DMS53 (cell line): ENCODE data around the gene ELL.
A peak's percentile ranks its signal among the peaks of the same experiment; 100 is the strongest.
"Not testable (repeated sequence)": the region's sequence is repeated elsewhere in the genome, so short reads cannot be mapped to it uniquely, and the experiment has no call there.

Experiments
- DNase-seq: peaks from one replicate; lab custom pipeline; 2025; lab: John Stamatoyannopoulos, UW

Gene ELL

GRCh38 chr19:18422530-18423191 lies 99.2 kb downstream of the ELL start:
- no peak for DNase-seq

- DNase-seq: no peak
Measured at GRCh38 chr19:18421371-18421959, 100.4 kb downstream of the ELL start.

DNA sequence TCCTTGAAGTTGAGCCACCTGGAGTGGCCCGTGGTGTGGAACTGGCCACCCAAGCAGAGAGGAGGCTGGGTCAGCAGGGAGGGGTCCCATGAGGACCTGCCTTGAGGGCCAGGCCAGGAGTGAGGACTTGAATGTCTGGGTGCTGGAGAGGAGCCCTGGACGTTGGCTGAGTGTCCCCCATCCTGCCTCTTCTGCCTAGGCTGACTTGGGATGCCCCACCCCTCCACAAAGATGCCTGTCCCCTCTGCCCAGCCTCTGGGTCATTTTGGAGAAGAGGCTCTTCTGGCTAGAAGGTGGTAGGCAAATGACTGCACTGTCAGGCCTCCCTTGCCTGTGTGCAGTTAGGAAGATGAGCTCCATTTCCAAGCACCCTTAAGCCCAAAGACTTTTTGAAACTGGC lies 100.9 kb downstream of the ELL start:
- DNase-seq: no peak

DNA sequence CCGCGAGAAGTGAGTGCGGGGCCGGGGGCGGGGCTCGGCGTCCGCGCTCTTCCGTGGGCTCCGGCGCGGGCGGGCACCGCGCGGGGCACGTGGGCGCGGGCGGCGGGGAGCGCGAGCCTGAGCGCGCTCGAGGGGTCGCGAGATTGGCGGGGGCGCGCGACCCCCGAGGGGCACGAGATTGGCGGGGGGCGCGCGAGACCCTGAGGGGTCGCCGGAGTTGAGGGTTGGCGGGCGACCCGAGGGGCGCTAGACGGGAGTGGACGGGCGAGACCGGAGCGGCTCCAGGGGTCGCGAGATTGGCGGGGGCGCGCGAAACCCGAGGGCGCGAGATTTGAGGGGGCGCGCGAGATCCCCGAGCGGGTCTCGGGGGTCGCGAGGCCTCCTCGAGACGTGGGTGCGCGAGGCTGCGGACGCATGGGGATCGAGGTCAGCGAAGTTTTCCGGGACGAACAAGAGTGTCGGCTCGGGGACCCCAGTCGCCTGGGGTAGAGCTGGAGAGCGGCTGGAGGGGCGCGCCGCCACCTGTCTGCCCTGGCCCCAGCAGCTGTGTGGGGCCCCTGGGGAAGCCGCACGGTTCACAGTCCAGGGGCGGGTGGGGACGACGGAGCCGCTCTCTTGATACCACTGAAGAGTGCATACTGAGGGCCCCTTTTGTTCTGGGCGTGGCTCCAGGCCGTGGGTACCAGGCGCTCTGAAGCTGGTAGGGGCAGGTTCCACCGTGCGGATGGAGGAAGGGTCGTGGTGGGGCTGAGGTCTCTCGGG lies 102.0 kb downstream of the ELL start:
- peak; percentile 55 for DNase-seq

DNA sequence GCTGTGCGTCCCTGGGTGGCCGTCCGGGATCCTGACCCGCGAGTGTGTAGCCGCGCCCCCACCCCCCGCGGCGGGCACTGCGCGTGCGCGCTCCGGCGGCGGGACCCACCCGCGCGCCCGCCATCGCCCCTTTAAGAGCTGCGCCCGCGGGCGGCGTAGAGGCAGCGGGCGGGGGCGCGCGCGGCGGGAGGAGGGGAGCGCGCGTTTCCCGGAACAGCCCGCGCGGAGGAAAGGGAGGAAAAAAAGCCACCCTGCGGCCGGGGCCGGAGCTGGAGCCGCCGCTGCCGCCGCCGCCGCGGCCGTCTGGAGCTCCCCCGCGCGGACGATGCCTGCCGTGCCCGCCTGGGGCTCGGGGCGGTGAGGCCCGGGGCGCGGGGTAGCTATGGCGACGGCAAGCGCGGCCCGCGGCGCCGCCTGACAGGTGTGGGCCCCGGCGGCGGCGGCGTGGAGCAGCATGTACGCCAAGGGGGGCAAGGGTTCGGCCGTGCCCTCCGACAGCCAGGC lies 102.6 kb downstream of the ELL start, which contains the start of gene SSBP4:
Gene SSBP4 (plus strand): TSS at position 204 of the 504 bp plus-strand sequence. CDS start 251 bp downstream, at position 455.
- peak; percentile 89 for DNase-seq

GRCh38 chr19:18418483-18419194 lies 103.2 kb downstream of the ELL start:
- DNase-seq: peak; percentile 82

- peak; percentile 73 for DNase-seq
Measured at GRCh38 chr19:18418029-18418482, 103.8 kb downstream of the ELL start.

GRCh38 chr19:18417250-18418028 lies 104.4 kb downstream of the ELL start:
- peak; percentile 90 for DNase-seq

GRCh38 chr19:18416778-18417249 lies 105.1 kb downstream of the ELL start:
- peak; percentile 95 for DNase-seq

DNA sequence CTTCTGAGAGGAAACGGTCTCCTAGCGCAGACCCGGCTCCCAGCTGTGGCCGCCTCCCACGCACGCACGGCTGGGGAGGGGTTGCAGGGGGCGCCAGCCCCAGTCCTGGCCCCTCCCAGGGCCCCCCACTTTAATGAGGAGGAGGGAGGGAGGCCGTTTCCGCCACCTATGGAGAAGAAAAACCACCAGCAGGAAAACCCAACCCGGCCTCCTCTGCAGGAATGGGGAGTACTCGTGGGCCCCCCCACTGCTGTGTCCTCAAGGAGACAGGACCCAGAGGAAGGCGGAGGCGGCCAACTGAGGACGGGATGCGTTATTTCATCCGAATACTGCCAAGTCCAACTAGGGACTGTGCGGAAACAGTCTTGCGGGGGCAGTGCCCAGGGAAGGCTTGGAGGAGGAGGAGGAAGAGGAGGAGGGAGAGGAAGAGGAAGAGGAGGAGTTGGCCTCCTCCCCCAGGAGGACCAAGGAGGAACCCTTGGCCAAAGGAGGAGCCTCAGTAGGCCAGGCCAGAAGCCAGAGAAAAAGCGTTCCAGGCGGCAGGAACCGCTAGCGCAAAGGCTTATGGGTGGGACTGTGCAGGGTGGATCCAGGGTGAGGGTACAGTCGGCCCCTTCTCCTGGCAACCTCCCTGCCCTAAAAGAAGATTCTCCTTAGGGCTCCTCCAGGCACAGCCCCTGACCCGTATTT lies 106.5 kb downstream of the ELL start:
- no peak for DNase-seq

DNA sequence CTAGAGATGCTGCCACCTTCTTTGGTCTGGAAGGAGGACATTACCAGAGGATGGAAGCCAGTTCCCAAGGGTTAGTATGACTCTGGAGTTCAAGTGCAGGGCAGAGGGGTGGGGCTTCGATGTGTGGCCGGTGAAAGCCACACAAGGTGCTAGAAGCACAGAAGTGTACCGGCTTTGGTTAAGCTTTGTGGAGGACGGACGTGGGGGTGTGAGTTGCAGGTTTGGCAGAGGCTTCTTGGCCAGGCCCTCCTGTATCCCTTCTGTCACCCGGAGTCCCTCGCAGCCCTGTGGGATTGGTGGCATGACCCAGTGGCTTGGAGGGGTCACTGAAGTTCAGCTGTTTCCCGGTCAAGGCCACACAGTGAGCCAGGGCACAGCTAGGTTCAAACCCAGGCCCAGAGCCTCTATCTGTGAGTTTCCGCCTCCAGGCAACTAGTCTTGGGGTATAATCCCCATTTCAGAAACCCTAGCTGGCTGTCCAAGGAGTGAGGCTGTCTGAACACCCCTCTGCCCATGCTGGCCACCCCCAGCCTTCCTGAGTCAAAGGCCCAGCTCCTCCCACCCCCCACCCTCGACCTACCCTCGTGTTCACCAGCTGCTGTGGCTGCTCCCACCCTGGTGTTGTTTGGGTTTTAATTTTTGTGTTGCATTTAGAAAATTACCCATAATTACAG lies 107.2 kb downstream of the ELL start:
- no peak for DNase-seq

DNA sequence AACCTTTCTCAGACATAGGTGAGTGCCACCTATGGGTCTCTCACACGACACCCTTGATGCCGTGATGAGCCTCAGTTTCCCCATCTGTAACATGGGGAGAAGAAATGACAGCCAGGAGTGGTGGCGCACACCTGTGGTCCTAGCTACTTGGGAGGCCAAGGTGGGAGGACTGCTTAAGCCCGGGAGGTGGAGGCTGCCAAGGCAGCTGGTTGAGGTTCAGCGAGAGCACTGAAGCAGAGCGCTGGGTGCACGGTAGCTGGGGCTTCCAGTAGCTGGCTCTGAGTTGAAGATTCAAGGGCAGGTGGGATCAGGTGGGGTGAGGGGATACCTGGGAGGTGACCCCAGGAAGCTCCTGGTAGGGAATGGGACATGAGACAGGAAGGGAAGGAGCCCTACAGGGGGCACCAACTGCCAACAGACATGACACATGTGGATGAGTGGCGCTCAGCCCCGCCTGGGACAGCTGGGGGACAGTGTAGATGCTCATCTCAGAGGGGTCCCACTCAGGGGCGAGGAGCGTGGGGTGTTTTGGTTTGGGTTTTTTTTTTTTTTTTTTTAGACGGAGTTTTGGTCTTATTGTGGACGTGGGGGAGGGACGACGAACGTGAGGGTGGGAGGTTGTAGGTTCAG lies 109.1 kb downstream of the ELL start:
- no peak for DNase-seq

DNA sequence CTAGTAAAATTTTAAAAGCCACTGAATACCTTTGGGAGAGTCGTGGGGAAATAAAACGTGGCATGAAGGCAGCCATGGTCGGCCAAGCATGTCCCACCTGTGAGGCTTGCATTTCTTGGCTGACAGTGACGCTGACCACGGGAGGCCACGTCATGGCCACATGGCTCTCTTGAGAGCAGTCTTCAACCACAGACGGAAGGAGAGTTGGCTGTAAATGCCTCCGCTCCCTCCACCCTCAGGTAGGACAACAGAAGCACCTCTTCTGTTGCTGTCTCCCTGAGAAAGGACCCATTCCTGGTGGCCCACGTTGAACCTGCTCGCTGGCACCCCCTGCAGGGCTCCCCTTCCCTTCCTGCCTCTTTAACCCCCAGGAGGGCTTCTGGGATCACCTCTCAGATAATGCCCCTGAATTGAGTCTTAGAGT lies 113.8 kb downstream of the ELL start:
- DNase-seq: peak; percentile 68

- no peak for DNase-seq
Measured at GRCh38 chr19:18406749-18407148, 115.1 kb downstream of the ELL start.

GRCh38 chr19:18405754-18406153 lies 116.1 kb downstream of the ELL start:
- DNase-seq: not testable (repeated sequence)

- not testable (repeated sequence) for DNase-seq
Measured at GRCh38 chr19:18402455-18403248, 119.2 kb downstream of the ELL start.

GRCh38 chr19:18401580-18402112 lies 120.2 kb downstream of the ELL start:
- peak; percentile 67 for DNase-seq

GRCh38 chr19:18399008-18399407 lies 122.9 kb downstream of the ELL start:
- DNase-seq: peak; percentile 30
